DMS53 treated with DMSO at 0.1 percent for 48 hours (cell line): ENCODE results near the gene TAF3.

Experiments
- DNase-seq: peaks from one replicate; lab custom pipeline; 2025; ENCODE audit not compliant: unreplicated experiment; lab: John Stamatoyannopoulos, UW

TAF3 gene

GRCh38 chr10:8055420-8056349 is 237.4 kb downstream of the TAF3 start:
- DNase-seq = no peak

GRCh38 chr10:8056378-8056777 is 238.1 kb downstream of the TAF3 start:
- no peak for DNase-seq

- DNase-seq = no peak
Measured at GRCh38 chr10:8056871-8057331, 238.6 kb downstream of the TAF3 start.

GRCh38 chr10:8057636-8058273 is 239.4 kb downstream of the TAF3 start:
- no peak for DNase-seq

GRCh38 chr10:8058274-8059111 is 240.2 kb downstream of the TAF3 start:
- DNase-seq = no peak

GRCh38 chr10:8059191-8059936 is 241.1 kb downstream of the TAF3 start:
- no peak for DNase-seq

GRCh38 chr10:8060010-8060703 is 241.9 kb downstream of the TAF3 start:
- DNase-seq = no peak

GRCh38 chr10:8060704-8061121 is 242.4 kb downstream of the TAF3 start:
- DNase-seq = no peak

- DNase-seq = no peak
Measured at GRCh38 chr10:8061274-8062211, 243.2 kb downstream of the TAF3 start.

- no peak for DNase-seq
Measured at GRCh38 chr10:8063128-8063908, 245.0 kb downstream of the TAF3 start.

GRCh38 chr10:8063935-8064334 is 245.6 kb downstream of the TAF3 start:
- DNase-seq = no peak

GRCh38 chr10:8064436-8064835 is 246.1 kb downstream of the TAF3 start:
- no peak for DNase-seq

- DNase-seq = no peak
Measured at GRCh38 chr10:8065651-8066050, 247.3 kb downstream of the TAF3 start.

GRCh38 chr10:8066124-8066523 is 247.8 kb downstream of the TAF3 start:
- DNase-seq = no peak
